CD4-positive, alpha-beta memory T cell (primary cell): ENCODE data around the gene ADCY7. TPM values are rescaled to one million over a fixed set of nuclear protein-coding genes. Genes with fewer than 3 reads are reported as not detected.
A peak's percentile ranks its signal among the peaks of the same experiment; 100 is the strongest.

Experiments used
- CTCF ChIA-PET: fragments of 350-600 bp; sonication (Branson Sonifier 250); formaldehyde crosslinking; loops from one replicate; lab custom pipeline; 2021; ENCODE audit warnings: inconsistent platforms; ENCODE audit not compliant: partially characterized antibody; lab: Charles Lee
- POLR2A ChIA-PET: fragments of 350-600 bp; sonication (Branson Sonifier 250); formaldehyde crosslinking; loops from one replicate; lab custom pipeline; 2021; ENCODE audit not compliant: partially characterized antibody; lab: Charles Lee
- DNase-seq, 5 donors: peaks; one replicate each; pipeline versions ENCODE4 v3.0.0 to v3.0.0-alpha.2; 2020 to 2022; ENCODE audit warnings: mixed read lengths in 1 of 5
- H3K27ac ChIP-seq: one replicate; pipeline ENCODE4 v1.7.0; 2013; ENCODE audit warnings: low read depth, low read length
- H3K27me3 ChIP-seq: 2 replicates; pipeline ENCODE4 v1.7.0; 2013; ENCODE audit warnings: mild to moderate bottlenecking, low read length, moderate library complexity; ENCODE audit not compliant: insufficient read depth
- H3K36me3 ChIP-seq: 2 replicates; pipeline ENCODE4 v1.7.0; 2013; ENCODE audit warnings: mild to moderate bottlenecking, low read length, moderate library complexity; ENCODE audit not compliant: insufficient read depth
- H3K4me1 ChIP-seq: 2 replicates; pipeline ENCODE4 v1.7.0; 2013; ENCODE audit warnings: mild to moderate bottlenecking, low read length, moderate library complexity; ENCODE audit not compliant: insufficient read depth
- H3K4me3 ChIP-seq, 2 donors: one replicate each; pipeline ENCODE4 v1.7.0; 2013; ENCODE audit warnings: low read length in 2 of 2, mild to moderate bottlenecking in 1 of 2
- H3K9me3 ChIP-seq, 2 donors: one replicate each; pipeline ENCODE4 v1.7.0; 2013; ENCODE audit warnings: low read length in 2 of 2, control low read depth in 1 of 2; ENCODE audit not compliant: control insufficient read depth in 1 of 2
- H3K27ac Mint-ChIP-seq, 7 donors: one replicate each; pipeline ENCODE4 v1.8.0; 2020 to 2021; ENCODE audit warnings: mixed read lengths in 7 of 7, mild to moderate bottlenecking in 6 of 7, inconsistent platforms in 3 of 7, moderate library complexity in 3 of 7
- H3K27me3 Mint-ChIP-seq, 2 donors: one replicate each; pipeline ENCODE4 v1.8.0; 2020 to 2021; ENCODE audit warnings: mixed read lengths in 2 of 2
- H3K36me3 Mint-ChIP-seq, 2 donors: one replicate each; pipeline ENCODE4 v1.8.0; 2020 to 2021; ENCODE audit warnings: mixed read lengths in 2 of 2, inconsistent platforms in 1 of 2, mild to moderate bottlenecking in 1 of 2
- H3K4me1 Mint-ChIP-seq, 4 donors: one replicate each; pipeline ENCODE4 v1.8.0; 2020 to 2021; ENCODE audit warnings: mixed read lengths in 4 of 4, mild to moderate bottlenecking in 1 of 4
- H3K4me3 Mint-ChIP-seq, 8 donors: one replicate each; pipeline ENCODE4 v1.8.0; 2020 to 2021; ENCODE audit warnings: mixed read lengths in 8 of 8, mild to moderate bottlenecking in 7 of 8, moderate library complexity in 6 of 8, inconsistent platforms in 3 of 8
- H3K9me3 Mint-ChIP-seq, 8 donors: one replicate each; pipeline ENCODE4 v1.8.0; 2020 to 2021; ENCODE audit warnings: mixed read lengths in 8 of 8, mild to moderate bottlenecking in 5 of 8, inconsistent platforms in 3 of 8, moderate library complexity in 1 of 8
- intact Hi-C: fragments of 100-400 bp; cut with micrococcal nuclease; formaldehyde crosslinking; loops from one replicate; pipeline ENCODE4 v1.15.1; 2023
- polyA plus RNA-seq, 2 donors: library from polyadenylated mRNA; unstranded; fragments of 300-500 nt; fragmentation: Illumina TruSeq; gene quantifications; one replicate each; pipeline ENCODE4 v1.2.3, GENCODE V29; 2021
- total RNA-seq, 2 experiments: library from RNA; stranded (reverse); gene quantifications; one replicate each; pipeline ENCODE4 v1.2.3, GENCODE V29; 2021

Gene ADCY7
- total and polyA plus RNA-seq, 4 experiments from 2014 or later = 34.8 to 235 (median 150) TPM

DNA sequence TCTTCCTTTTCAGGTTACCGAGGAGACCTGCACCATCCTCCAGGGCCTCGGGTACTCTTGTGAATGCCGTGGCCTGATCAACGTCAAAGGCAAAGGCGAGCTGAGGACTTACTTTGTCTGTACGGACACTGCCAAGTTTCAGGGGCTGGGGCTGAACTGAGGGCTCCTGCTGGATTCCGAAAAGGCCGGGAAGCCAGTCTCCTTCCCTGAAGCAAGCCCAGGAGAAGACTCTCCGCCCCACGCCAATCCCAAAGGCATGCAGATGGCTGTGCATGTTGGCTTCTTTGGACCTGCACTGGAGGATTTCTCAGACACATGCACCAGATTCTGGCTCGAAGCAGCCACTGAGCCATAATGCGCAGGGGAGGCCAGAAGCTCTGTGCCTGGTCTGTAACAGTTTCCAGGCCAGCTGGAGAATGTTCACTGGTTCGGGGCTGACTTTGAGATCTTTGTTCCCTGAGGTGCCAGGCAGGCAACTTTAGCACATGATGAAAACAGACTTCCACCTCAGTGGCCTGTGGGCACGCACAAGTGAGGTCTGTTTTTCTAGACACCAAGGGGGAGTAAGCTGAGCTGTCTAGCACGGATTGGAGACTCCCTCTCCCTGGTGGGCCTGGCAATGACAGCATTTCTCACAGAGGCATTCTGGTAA lies 49.1 kb downstream of the ADCY7 start:
- H3K36me3 ChIP-seq = peaks cover 83% of the 10 kb centered on the region
- no peaks in the 10 kb centered on the region for H3K27me3 ChIP-seq
- Mint-ChIP-seq H3K4me3 (no peak overlapping the region), H3K27ac (peak overlapping the region in 4 of 7 donors; percentile 22 to 83 (median 56)), H3K4me1 (peaks cover 16 to 50% (median 32%) of the 10 kb centered on the region in 4 donors), H3K27me3 (no peaks in the 10 kb centered on the region), H3K9me3 (no peaks in the 10 kb centered on the region), H3K36me3 (peaks cover 49 to 83% of the 10 kb centered on the region in 2 donors)
- peaks cover 27% of the 10 kb centered on the region for H3K4me1 ChIP-seq
- POLR2A ChIA-PET = interaction anchor here (1.2 to 9.6 kb wide), 7 partner anchors 10 to 49 kb away, joined by 5 to 72 read pairs (median 19); partner anchors contain the start of gene ADCY7
- DNase-seq = no peak
- H3K4me3 ChIP-seq = no peak overlapping the region
- H3K27ac ChIP-seq = no peak overlapping the region
- CTCF ChIA-PET = interaction anchor here (0.6 to 3.2 kb wide), 11 partner anchors 12 to 350 kb away, joined by 3 to 27 read pairs (median 4); partner anchors contain the start of gene ADCY7
- no peaks in the 10 kb centered on the region for H3K9me3 ChIP-seq
- intact Hi-C loops = no loop called here

DNA sequence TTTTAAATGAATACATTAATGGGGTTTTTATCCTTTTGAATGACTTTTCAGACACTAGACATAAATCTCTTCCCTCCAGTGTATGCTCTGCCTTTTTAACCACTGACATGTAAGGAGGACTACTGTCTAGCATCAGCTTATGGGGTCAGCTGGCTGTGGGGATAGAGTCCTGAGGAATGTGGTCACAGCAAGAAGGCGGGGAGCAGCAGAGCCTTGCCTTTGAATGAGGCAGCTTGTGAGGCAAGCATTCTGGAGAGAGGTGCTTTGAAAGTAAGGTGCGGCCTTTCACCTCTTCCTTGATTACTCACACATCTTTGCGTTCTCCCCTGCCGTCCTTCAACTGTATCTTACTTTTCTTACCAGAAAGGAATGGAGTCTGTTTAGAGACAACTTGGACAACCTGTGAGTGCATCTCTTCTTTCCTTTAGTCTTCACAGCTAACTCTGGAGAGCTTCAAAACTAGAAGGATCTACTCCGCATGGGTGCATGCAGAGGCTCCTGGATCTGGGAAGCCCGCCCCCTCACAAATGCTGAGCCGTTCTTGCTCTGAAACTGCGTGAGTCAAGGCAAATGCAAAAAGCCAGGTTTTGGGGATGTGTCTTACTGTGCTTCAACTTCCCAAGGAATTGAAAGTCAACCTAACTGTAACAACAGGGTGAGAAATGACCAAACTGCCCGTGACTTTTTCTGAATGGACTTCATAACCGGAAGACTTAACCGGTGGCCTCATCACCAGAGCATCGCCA lies 49.9 kb downstream of the ADCY7 start:
- Histone ChIP-seq H3K27me3 (no peaks in the 10 kb centered on the region), H3K27ac (no peak overlapping the region), H3K36me3 (peaks cover 85% of the 10 kb centered on the region), H3K4me1 (peaks cover 27% of the 10 kb centered on the region), H3K4me3 (no peak overlapping the region), H3K9me3 (no peaks in the 10 kb centered on the region)
- intact Hi-C loops = no loop called here
- ChIA-PET CTCF (interaction anchor here (1.0 to 1.8 kb wide), 5 partner anchors 23 to 51 kb away, joined by 3 to 5 read pairs (median 4); partner anchors contain the start of gene ADCY7), POLR2A (interaction anchor here (1.0 to 9.6 kb wide), 5 partner anchors 9 to 51 kb away, joined by 3 to 72 read pairs (median 25); no protein-coding TSS in a partner anchor)
- H3K36me3 Mint-ChIP-seq = peaks cover 52 to 91% of the 10 kb centered on the region in 2 donors
- H3K4me1 Mint-ChIP-seq = peaks cover 16 to 48% (median 32%) of the 10 kb centered on the region in 4 donors
- H3K27me3 Mint-ChIP-seq = no peaks in the 10 kb centered on the region
- H3K9me3 Mint-ChIP-seq = no peaks in the 10 kb centered on the region
- no peak overlapping the region for H3K4me3 Mint-ChIP-seq
- H3K27ac Mint-ChIP-seq = peak overlapping the region in 5 of 7 donors; percentile 30 to 66 (median 57)
- no peak for DNase-seq

- Mint-ChIP-seq H3K36me3 (peaks cover 57 to 91% of the 10 kb centered on the region in 2 donors), H3K4me1 (peaks cover 16 to 48% (median 29%) of the 10 kb centered on the region in 4 donors)
- POLR2A ChIA-PET = interaction anchor here (1.0 to 9.6 kb wide), 5 partner anchors 9 to 51 kb away, joined by 3 to 72 read pairs (median 25); no protein-coding TSS in a partner anchor
Observed at GRCh38 chr16:50316848-50317630, 50.7 kb downstream of the ADCY7 start.

DNA sequence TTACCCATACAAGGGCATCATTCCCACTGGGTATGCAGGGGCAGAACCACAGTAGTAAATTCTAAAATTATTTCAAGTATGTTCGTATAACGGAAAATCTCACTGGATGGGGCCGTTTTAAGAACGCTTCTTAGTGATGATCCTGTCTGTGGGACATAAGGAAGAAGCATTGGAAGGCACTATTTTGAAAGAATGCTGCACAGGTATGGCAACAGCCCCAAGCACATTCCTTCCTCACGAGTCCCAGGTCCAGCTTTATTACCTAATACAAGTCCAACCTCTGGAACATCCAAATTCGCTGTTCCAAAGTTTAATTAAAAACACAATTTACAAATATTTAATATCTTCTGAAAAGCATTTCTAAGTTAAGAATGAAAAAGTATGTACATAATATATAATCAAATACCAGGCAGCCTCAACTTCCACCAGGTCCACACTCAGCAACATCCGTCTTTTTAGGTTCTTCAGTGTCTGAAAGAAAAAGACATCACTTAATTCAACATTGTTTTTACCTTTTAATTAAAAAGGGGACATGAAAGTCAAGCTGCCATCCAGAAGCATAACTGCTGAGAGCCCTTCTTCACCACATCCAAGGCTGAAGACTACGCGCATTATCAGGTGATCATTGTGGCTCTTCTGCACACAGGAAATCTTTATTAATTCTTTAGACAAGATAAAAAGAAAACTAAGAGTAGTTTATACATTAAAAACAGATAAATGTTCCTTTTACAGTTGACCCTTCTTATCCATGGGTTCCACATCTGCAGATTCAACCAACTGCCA lies 52.6 kb downstream of the ADCY7 start:
- intact Hi-C loops = no loop called here
- H3K4me3 Mint-ChIP-seq = no peak overlapping the region
- DNase-seq = peak in 4 of 5 donors; percentile 25 to 56 (median 41)
- H3K36me3 ChIP-seq = peaks cover 74% of the 10 kb centered on the region
- CTCF ChIA-PET = interaction anchor here (16.8 kb wide), 1 partner anchor 37 kb away, joined by 628 read pairs; no protein-coding TSS in a partner anchor
- no peaks in the 10 kb centered on the region for H3K9me3 Mint-ChIP-seq
- H3K4me1 ChIP-seq = peaks cover 20% of the 10 kb centered on the region
- peaks cover 55 to 88% of the 10 kb centered on the region in 2 donors for H3K36me3 Mint-ChIP-seq
- peak overlapping the region; percentile 57 to 83 (median 78) for H3K27ac Mint-ChIP-seq
- H3K4me3 ChIP-seq = no peak overlapping the region
- H3K9me3 ChIP-seq = no peaks in the 10 kb centered on the region
- POLR2A ChIA-PET = interaction anchor here (1.3 to 3.0 kb wide), 2 partner anchors 8 to 45 kb away, joined by 4 to 11 read pairs; no protein-coding TSS in a partner anchor
- H3K27me3 Mint-ChIP-seq = no peaks in the 10 kb centered on the region
- H3K4me1 Mint-ChIP-seq = peaks cover 9 to 42% (median 24%) of the 10 kb centered on the region in 4 donors
- peak overlapping the region; percentile 30 for H3K27ac ChIP-seq
- H3K27me3 ChIP-seq = no peaks in the 10 kb centered on the region

More at GRCh38 chr16:50316848-50317630, 50.7 kb downstream of the ADCY7 start:
- H3K27me3 ChIP-seq = no peaks in the 10 kb centered on the region
- no peaks in the 10 kb centered on the region for H3K27me3 Mint-ChIP-seq
- no peaks in the 10 kb centered on the region for H3K9me3 ChIP-seq
- H3K4me1 ChIP-seq = peaks cover 27% of the 10 kb centered on the region
- H3K4me3 ChIP-seq = no peak overlapping the region
- H3K4me3 Mint-ChIP-seq = no peak overlapping the region
- H3K27ac ChIP-seq = no peak overlapping the region
- CTCF ChIA-PET = interaction anchor here (1.2 to 1.8 kb wide), 4 partner anchors 22 to 50 kb away, joined by 3 to 5 read pairs (median 4); no protein-coding TSS in a partner anchor
- intact Hi-C loops = no loop called here
- peak overlapping the region in 6 of 7 donors; percentile 38 to 75 (median 56) for H3K27ac Mint-ChIP-seq
- no peak for DNase-seq
- peaks cover 83% of the 10 kb centered on the region for H3K36me3 ChIP-seq
- no peaks in the 10 kb centered on the region for H3K9me3 Mint-ChIP-seq

GRCh38 chr16:50320310-50320709 lies 54.0 kb downstream of the ADCY7 start:
- POLR2A ChIA-PET = interaction anchor here (3.0 kb wide), 1 partner anchor 46 kb away, joined by 11 read pairs; no protein-coding TSS in a partner anchor
- Mint-ChIP-seq H3K36me3 (peaks cover 54 to 88% of the 10 kb centered on the region in 2 donors), H3K9me3 (no peaks in the 10 kb centered on the region), H3K4me3 (no peak overlapping the region), H3K4me1 (peaks cover 16 to 49% (median 32%) of the 10 kb centered on the region in 4 donors), H3K27ac (peak overlapping the region in 3 of 7 donors; percentile 27 to 78 (median 69)), H3K27me3 (no peaks in the 10 kb centered on the region)
- CTCF ChIA-PET = interaction anchor here (16.8 kb wide), 1 partner anchor 36 kb away, joined by 628 read pairs; no protein-coding TSS in a partner anchor
- peaks cover 23% of the 10 kb centered on the region for H3K4me1 ChIP-seq
- H3K27ac ChIP-seq = no peak overlapping the region
- H3K36me3 ChIP-seq = peaks cover 70% of the 10 kb centered on the region
- H3K4me3 ChIP-seq = no peak overlapping the region
- H3K9me3 ChIP-seq = no peaks in the 10 kb centered on the region
- H3K27me3 ChIP-seq = no peaks in the 10 kb centered on the region
- no peak for DNase-seq
- intact Hi-C loops = no loop called here

DNA sequence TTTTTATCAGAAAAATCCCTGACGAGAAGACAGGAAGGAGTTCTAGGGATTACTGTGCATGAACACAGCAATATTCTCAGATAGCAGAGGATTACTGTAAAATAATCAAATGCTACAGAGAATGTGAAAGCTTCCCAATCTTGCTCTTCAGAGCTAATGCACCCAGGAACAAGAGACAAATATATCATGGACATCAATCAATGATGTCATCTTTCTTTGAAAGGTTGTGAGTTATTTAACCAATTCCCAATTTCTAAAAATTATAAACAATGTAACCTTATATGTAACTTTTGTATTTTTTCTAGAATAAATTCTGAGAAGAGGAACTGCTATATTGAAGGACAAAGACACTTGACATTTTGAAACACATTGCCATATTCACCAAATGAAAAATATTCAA lies 56.0 kb downstream of the ADCY7 start:
- no peaks in the 10 kb centered on the region for H3K27me3 ChIP-seq
- no peak overlapping the region for H3K27ac ChIP-seq
- Mint-ChIP-seq H3K4me1 (peaks cover 18 to 48% (median 36%) of the 10 kb centered on the region in 4 donors), H3K27me3 (no peaks in the 10 kb centered on the region), H3K27ac (peak overlapping the region in 3 of 7 donors; percentile 8 to 78 (median 46)), H3K36me3 (peaks cover 39 to 73% of the 10 kb centered on the region in 2 donors), H3K4me3 (no peak overlapping the region), H3K9me3 (no peaks in the 10 kb centered on the region)
- no peak overlapping the region for H3K4me3 ChIP-seq
- ChIA-PET POLR2A (interaction anchor here (0.9 to 13.5 kb wide), 7 partner anchors 8 to 77 kb away, joined by 3 to 297 read pairs (median 4); no protein-coding TSS in a partner anchor), CTCF (interaction anchor here (0.6 to 16.8 kb wide), 11 partner anchors 19 to 484 kb away, joined by 3 to 628 read pairs (median 6); partner anchors contain the start of genes ADCY7 and CNEP1R1)
- intact Hi-C loops = no loop called here
- no peaks in the 10 kb centered on the region for H3K9me3 ChIP-seq
- peaks cover 57% of the 10 kb centered on the region for H3K36me3 ChIP-seq
- DNase-seq = no peak
- H3K4me1 ChIP-seq = peaks cover 30% of the 10 kb centered on the region
